Stimulated activated CD8-positive, alpha-beta memory T cell treated with anti-CD3 and anti-CD28 coated beads, Interleukin-12 subunit alpha, Interleukin-12 subunit beta, amount 100 ng/mL, for 24 hours (primary cell): ENCODE data around the gene RPP40.
"Not testable (repeated sequence)": the region's sequence is repeated elsewhere in the genome, so short reads cannot be mapped to it uniquely, and the experiment has no call there.

Experiments
- DNase-seq: peaks from one replicate; pipeline ENCODE4 v3.0.0-alpha.2; 2020; ENCODE audit errors: extremely low read depth

RPP40 gene

GRCh38 chr6:5003604-5004372 is at the start of gene RPP40:
Gene RPP40 (minus strand): TSS chr6:5004037. CDS start chr6:5004002, 35 bp downstream.
- DNase-seq, result peak; percentile 96

GRCh38 chr6:5053038-5053437 is 49.2 kb upstream of the RPP40 start:
- no peak for DNase-seq

- DNase-seq, result no peak
These were observed 47.6 kb upstream of the RPP40 start for GRCh38 chr6:5051394-5051793.

GRCh38 chr6:5050009-5050408 is 46.2 kb upstream of the RPP40 start:
- no peak for DNase-seq

- no peak for DNase-seq
These were observed 42.6 kb upstream of the RPP40 start for GRCh38 chr6:5046430-5046829.

- DNase-seq, result no peak
These were observed 41.6 kb upstream of the RPP40 start for GRCh38 chr6:5045416-5045815.

- DNase-seq, result no peak
These were observed 41.0 kb upstream of the RPP40 start for GRCh38 chr6:5044866-5045265.

- DNase-seq, result no peak
These were observed 38.6 kb upstream of the RPP40 start for GRCh38 chr6:5042436-5042835.

GRCh38 chr6:5041955-5042354 is 38.1 kb upstream of the RPP40 start:
- DNase-seq, result no peak

GRCh38 chr6:5036269-5036668 is 32.4 kb upstream of the RPP40 start:
- no peak for DNase-seq

- no peak for DNase-seq
These were observed 30.9 kb upstream of the RPP40 start for GRCh38 chr6:5034736-5035135.

GRCh38 chr6:5034328-5034727 is 30.5 kb upstream of the RPP40 start:
- no peak for DNase-seq

GRCh38 chr6:5033214-5033904 is 29.5 kb upstream of the RPP40 start:
- not testable (repeated sequence) for DNase-seq

GRCh38 chr6:5032706-5033105 is 28.9 kb upstream of the RPP40 start:
- DNase-seq, result not testable (repeated sequence)

- no peak for DNase-seq
These were observed 27.3 kb upstream of the RPP40 start for GRCh38 chr6:5031150-5031549.

- DNase-seq, result peak; percentile 44
These were observed 26.8 kb upstream of the RPP40 start for GRCh38 chr6:5030596-5031136.

- no peak for DNase-seq
These were observed 25.8 kb upstream of the RPP40 start for GRCh38 chr6:5029609-5030008.

- no peak for DNase-seq
These were observed 25.1 kb upstream of the RPP40 start for GRCh38 chr6:5028921-5029320.

GRCh38 chr6:5028301-5028700 is 24.5 kb upstream of the RPP40 start:
- DNase-seq, result no peak

GRCh38 chr6:5025911-5026819 is 22.3 kb upstream of the RPP40 start:
- no peak for DNase-seq

GRCh38 chr6:5023923-5024322 is 20.1 kb upstream of the RPP40 start:
- no peak for DNase-seq

GRCh38 chr6:5020142-5020541 is 16.3 kb upstream of the RPP40 start:
- DNase-seq, result no peak
